HG03103 (cell line): Measurements from ENCODE around the gene HS6ST1.

Experiments used
- ATAC-seq: cut with Tn5 transposase; IDR thresholded peaks from one replicate; pipeline ENCODE4 v1.9.1; 2021; ENCODE audit warnings: low read depth; ENCODE audit not compliant: unreplicated experiment

Gene HS6ST1

GRCh38 chr2:128311216-128311754 lies 7.4 kb downstream of the HS6ST1 start:
- no peak for ATAC-seq

- no peak for ATAC-seq
Measured at GRCh38 chr2:128310761-128311160, 7.9 kb downstream of the HS6ST1 start.

DNA sequence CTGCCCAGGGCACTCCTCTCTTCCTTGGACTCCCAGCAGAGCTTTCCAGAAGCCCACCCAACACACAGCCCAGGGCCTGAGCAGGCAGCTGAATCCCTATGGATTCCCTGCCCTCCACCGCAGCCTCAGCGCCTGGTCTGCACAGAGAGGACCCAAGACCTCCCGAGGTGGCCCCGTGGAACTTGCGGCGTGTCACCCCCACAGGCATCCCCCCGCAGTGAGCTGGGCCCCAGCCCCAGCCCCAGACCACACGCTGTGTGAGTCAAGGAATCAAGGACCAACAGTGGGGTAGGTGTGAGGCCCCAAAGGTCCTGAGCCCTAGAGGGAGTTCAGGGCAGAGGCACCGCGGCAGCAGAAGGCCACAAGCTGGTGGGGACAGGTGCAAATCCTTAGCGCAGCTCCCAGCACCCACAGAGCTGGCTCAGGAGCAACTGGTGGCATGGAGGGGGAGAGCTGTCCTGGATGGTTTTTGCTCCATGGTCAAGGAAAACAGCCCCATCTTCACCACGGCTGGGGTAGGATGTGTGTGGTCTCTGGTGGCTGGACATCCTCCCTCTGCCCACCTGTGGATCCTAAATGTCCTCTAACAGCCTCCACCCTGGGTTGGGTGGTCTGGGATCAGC lies 8.5 kb downstream of the HS6ST1 start:
- ATAC-seq = no peak

DNA sequence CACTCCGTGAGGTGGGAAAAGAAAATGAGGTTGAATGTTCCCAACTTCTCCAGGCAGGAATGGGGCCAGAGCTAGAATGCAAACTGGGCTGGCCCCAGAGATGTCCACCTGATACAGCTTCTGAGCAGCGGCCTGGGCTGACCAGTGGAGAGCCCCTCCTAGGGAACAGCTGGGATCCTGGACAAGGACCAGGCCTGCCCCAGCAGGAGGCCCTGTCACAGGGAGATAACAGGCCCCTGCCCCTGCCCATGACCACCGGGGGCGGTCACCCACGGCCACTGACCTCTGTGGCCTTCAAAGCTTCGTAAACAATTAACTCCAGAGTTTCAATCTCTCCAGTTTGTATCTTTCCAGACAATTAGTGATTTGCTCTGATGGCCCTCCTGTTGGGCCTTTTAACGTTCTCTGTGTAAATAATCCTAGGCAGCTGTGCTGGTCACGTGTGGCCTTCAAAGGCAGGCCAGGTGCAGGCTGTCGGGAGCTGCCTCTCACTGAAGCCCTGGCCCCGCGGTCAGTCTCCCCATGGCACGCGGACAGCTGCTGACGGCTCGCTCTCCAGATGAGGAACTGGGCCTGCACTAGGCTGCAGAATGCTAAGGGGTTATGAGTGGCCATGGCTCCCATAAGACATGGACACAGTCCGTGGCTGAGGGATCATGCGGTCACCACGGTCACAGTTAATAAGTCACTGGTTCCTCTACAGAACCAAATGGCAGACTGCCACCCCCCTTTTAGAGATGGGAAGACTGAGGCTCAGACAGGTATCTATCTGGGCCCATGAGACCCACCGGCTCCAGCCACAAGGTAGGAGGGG lies 9.2 kb downstream of the HS6ST1 start:
- ATAC-seq = no peak

DNA sequence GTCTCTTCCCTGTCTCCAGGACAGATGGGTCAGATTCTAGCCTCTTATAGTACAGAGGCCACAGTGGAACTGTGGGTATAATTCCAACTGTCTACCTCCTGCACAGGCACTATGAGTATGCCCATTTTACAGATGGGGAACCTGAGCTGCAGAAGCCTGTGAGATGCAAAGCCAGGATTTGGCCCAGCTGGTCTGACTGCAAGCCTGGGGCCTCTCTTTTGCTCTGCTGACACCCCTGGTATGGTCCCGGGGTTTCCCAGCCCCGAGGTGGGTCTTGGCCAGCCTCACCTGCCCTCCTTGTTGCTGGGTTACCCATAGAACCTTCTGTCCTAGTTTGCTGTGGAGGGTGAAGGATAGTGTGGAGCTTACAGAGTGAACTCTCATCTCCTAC lies 9.8 kb downstream of the HS6ST1 start:
- no peak for ATAC-seq

DNA sequence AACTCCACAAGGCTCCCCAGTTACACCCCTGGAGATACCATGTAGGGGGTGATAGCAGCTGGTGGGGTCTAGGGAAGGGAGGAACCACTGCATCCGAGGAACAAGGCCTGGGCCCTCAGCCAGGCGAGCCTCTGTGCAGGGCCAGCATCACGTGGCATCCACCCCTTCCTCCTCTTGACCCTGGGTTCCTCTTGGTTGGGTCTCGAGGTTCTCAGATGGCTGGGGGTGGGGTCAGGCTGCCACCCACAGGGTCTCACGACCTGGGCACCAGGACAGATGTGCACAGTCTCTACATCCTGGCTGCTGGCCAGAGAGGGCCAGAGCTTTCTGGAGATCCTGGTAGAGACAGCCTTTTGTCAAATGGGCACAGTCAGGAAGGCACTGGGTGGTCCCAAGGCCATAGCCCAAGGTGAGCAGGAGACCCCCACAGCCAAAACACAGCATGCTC lies 10.4 kb downstream of the HS6ST1 start:
- no peak for ATAC-seq

DNA sequence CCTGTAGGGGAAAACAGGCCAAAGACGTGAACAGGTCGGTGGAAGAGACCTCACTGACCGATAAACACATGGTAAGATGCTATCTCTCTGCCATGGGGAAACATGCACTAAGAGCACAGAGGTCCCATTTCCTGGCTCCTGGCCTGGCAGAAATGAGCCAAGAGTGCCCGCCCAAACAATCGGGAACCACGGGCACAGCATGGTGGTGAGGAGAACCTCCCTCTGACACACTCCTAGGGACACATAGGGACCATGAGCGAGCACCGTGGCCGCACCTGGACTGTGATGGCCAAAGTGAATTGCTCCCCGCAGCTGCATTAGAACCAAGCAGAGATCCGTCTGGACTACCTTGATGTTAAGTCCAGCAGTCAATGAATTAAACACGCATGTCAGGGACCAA lies 11.1 kb downstream of the HS6ST1 start:
- no peak for ATAC-seq

DNA sequence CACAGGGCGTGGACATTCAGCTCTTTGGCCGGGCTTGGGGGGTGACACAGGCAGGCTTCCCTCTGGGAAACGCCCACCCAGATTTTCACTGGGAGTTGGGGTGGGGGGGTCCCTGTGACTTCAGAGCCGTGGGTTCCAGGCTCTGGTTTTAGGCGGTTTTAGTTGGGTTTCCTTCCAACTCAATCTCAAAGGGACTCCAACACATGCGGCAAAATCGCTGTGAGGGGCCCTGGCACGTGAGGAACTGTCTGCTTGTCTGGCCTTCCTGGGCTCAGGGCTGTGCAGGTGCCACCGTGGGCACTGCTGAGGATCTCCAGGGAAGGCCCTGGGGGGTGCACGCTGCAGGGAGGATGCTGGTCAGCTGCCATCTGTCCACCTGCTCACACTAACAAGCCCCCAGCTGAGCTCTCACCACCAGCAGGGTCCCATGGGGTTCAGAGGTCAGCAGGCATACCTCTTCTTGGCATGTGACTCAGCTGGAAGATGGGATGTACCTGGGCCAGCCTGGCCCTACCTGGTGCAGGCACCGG lies 11.7 kb downstream of the HS6ST1 start:
- ATAC-seq = no peak

DNA sequence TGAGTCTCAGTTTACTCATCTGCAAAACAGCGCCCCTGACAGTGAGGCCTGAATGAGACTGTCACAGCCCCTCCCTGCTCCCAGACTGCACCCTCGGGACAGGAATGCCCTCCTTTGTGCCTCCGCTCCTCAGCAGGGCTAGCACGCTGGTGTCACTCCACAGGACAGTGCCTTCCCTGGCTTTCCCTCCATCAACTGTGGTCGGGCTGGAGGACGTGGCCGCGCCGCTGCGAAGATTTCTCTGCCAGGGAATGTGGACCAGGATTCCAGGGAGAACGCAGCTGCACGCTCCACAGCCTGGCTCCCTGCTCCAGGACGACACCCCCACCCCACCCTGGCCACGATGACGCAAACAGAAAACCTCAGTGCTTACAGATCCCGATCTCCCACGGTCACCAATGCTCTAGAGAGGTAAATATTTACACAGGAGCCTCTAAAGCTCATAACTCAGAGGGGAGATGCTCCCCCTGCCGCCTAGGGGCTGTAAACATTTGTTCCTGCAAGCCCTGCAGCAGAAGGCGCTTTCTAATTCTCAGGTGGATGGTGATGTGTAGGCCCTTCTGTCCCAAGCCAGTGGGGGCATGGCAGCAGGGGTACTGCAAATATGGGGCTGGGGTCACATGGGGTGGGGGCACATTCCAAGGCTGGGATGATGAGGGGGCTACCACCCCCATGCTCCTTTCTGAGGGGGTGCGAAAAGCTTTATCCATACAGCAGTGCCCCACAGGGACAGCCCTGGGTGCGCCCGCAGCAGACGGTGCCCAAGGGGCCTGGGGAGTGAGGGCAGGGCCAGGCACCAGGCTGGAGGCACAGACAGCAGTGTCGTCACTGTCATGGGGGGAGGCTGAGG lies 12.4 kb downstream of the HS6ST1 start:
- ATAC-seq = no peak

GRCh38 chr2:128305555-128306080 lies 13.1 kb downstream of the HS6ST1 start:
- ATAC-seq = peak; percentile 67

GRCh38 chr2:128304715-128305554 lies 13.7 kb downstream of the HS6ST1 start:
- ATAC-seq = no peak

GRCh38 chr2:128304330-128304714 lies 14.3 kb downstream of the HS6ST1 start:
- ATAC-seq = no peak

DNA sequence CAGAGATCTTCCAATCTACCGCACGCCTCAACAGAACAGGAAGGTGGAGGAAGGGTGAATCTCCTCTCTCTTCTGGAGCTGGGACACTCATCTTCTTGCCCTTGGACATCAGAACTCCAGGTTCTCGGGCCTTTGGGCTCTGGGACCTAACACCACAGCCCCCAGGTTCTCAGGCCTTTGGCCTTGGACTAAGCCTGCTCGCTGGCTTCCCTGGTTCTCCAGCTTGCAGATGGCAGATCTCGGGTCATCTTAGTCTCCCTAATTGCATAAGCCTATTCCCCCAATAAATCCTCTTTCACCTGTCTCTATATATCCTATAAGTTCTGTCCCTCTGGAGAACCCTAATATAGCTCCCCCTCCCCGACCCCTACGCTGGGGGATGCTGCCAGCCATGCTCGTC lies 14.8 kb downstream of the HS6ST1 start:
- ATAC-seq = no peak

GRCh38 chr2:128303095-128303791 lies 15.4 kb downstream of the HS6ST1 start:
- no peak for ATAC-seq

DNA sequence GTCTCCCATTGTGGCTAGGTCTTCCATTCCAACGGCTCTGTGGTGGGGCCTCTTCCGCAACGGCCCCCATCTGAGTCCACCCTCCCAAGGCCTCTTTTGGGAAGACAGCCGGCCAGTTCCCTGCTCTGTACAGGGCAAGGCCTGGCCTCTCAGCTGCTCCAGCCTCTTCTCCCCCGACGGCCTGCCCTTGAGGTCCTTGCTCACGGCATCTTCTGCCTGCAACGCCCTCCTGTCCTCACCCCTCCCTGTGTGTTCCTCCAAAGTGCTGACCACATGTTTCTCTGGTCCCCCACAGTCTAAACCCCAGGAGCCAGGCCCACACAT lies 16.0 kb downstream of the HS6ST1 start:
- no peak for ATAC-seq

DNA sequence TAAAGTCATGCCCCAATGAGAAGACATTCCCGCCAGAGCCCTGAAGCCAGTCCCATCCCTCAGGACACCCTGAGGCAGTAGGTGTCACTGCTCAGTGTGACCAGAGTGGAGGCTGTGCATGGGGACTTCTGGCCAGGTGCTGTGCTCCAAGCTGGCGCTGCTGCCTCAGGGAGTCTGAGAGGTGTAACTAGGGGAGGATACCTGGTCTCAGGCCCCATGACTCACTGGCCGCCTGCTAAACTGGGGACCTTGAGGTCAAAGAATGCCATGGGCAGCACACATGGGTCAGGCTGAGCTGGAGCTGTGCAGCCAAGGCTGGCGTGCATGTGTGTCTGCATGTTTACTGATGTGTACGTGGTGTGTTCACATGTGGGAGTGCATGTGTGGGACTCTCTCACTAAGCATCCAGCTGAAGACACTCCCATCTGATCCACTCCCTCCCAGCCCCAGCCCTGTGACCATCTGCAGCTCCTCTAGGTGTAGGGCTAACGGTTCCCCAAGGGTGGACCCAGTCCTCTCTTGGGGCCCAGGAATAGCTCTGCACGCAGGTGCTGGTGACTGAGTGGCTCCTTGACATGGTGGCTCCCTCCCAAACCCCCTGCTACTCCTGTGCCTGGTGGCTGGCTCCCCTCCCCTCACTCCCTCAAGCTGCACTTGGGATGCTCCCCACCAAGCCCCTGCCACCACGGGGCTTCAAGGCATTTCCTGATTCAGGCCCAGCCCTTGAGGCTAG lies 16.5 kb downstream of the HS6ST1 start:
- ATAC-seq = no peak

DNA sequence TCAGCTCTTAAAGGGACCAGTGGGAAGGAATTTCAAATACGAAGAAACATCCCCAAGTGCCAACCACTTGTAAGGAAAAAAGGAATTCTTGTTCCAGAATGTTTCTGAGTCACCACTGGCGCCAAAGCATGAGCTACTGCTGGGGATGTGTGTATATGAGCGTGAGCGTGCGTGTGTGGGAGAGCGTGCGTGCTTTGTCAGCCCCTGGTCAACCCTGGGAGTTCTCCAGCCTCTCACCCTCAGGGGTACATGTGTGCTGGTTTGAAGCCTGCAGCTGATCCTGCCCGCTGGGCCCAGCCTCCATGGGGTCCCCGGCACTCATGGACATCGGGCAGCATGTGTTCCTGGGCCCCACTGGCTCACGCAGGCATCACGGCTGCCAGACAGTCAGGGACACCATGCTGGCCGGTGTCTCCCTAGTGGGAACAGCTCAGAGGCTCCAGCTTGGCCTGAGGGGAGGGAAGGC lies 17.1 kb downstream of the HS6ST1 start:
- no peak for ATAC-seq

DNA sequence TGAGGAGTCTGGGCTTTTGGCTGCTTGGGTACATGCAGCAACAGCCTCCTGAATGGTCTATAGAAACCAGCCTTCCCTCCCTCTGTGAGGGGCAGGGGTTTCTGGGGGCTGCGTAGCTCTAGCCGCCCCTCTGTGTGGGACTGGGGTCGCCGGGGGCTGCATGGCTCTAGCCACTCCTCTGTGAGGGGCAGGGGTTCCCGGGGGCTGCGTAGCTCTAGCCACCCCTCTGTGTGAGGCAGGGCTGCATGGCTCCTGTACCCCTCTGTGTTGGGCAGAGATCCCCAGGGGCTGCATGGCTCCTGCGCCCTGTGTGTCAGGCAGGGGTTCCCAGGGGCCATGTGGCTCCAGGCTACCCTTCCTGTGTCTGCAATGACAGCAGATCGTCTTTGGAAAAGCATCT lies 17.6 kb downstream of the HS6ST1 start:
- no peak for ATAC-seq
